IMR-90 (cell line): ENCODE results near the gene CCZ1B. TPM values are rescaled to one million over a fixed set of nuclear protein-coding genes. Genes with fewer than 3 reads are reported as not detected.
"Not testable (repeated sequence)": the region's sequence is repeated elsewhere in the genome, so short reads cannot be mapped to it uniquely, and the experiment has no call there.

Experiments used
- ATAC-seq: fragments of 200-7000 bp; cut with Tn5 transposase; 2 replicates; pipeline ENCODE4 v1.9.1; 2020; ENCODE audit warnings: low read depth, mild to moderate bottlenecking, moderate library complexity
- BruUV-seq: library from RNA; stranded (reverse); fragments of 400-500 nt; replicated peaks from 2 replicates; lab custom pipeline; 2021; lab: Mats Ljungman, UMichigan
- CTCF ChIA-PET: fragments of 300-600 bp; formaldehyde crosslinking; extraction: SDS; loops from one replicate; lab custom pipeline; 2021; ENCODE audit warnings: antibody characterized with exemption; lab: Yijun Ruan, JAX
- POLR2A ChIA-PET: fragments of 300-600 bp; sonication (Branson Sonifier 250); formaldehyde crosslinking; loops from one replicate; lab custom pipeline; 2022; ENCODE audit warnings: antibody characterized with exemption; ENCODE audit not compliant: unreplicated experiment; lab: Charles Lee
- DNase-seq: peaks from one replicate; pipeline ENCODE4 v3.0.0; 2013
- H2AFZ ChIP-seq: replicated peaks from 2 replicates; pipeline ENCODE3; 2013; ENCODE audit warnings: low read length, mild to moderate bottlenecking; ENCODE audit not compliant: poor library complexity
- H2AK5ac ChIP-seq: 2 replicates; pipeline ENCODE4 v1.6.1; 2013; ENCODE audit warnings: low read depth, low read length, inconsistent platforms
- H2AK9ac ChIP-seq: replicated peaks from 2 replicates; pipeline ENCODE3; 2013; ENCODE audit warnings: mild to moderate bottlenecking, low read depth, low read length, moderate library complexity; ENCODE audit not compliant: poor library complexity
- H2BK120ac ChIP-seq: 2 replicates; pipeline ENCODE4 v1.6.1; 2013; ENCODE audit warnings: low read depth, low read length, inconsistent platforms
- H2BK15ac ChIP-seq: 3 replicates; pipeline ENCODE4 v1.6.1; 2013; ENCODE audit warnings: low read depth, low read length, inconsistent platforms
- H2BK20ac ChIP-seq: 2 replicates; pipeline ENCODE4 v1.6.1; 2013; ENCODE audit warnings: low read depth, mild to moderate bottlenecking, inconsistent platforms, low read length, moderate library complexity
- H2BK5ac ChIP-seq: 2 replicates; pipeline ENCODE4 v1.6.1; 2013; ENCODE audit warnings: mild to moderate bottlenecking, low read depth, low read length, inconsistent platforms; ENCODE audit not compliant: poor library complexity, severe bottlenecking
- H3K14ac ChIP-seq: replicated peaks from 2 replicates; pipeline ENCODE4 v1.6.1; 2013; ENCODE audit warnings: low read depth, low read length, inconsistent platforms
- H3K18ac ChIP-seq: 2 replicates; pipeline ENCODE4 v1.6.1; 2013; ENCODE audit warnings: low read depth, low read length, control low read depth
- H3K23ac ChIP-seq: 2 replicates; pipeline ENCODE4 v1.6.1; 2013; ENCODE audit warnings: low read depth, low read length, inconsistent platforms
- H3K27ac ChIP-seq: 2 replicates; pipeline ENCODE4 v1.5.1; 2013; ENCODE audit warnings: mild to moderate bottlenecking, control low read depth, low read length; ENCODE audit not compliant: insufficient read depth
- H3K27me3 ChIP-seq: 2 replicates; pipeline ENCODE4 v1.6.1; 2013; ENCODE audit warnings: low read length; ENCODE audit not compliant: control insufficient read depth, insufficient read depth
- H3K36me3 ChIP-seq: 2 replicates; pipeline ENCODE4 v1.6.1; 2013; ENCODE audit warnings: low read length, mixed read lengths; ENCODE audit not compliant: control insufficient read depth, insufficient read depth
- H3K4ac ChIP-seq: 2 replicates; pipeline ENCODE4 v1.6.1; 2013; ENCODE audit warnings: low read depth, low read length, inconsistent platforms
- H3K4me1 ChIP-seq: 2 replicates; pipeline ENCODE4 v1.6.1; 2013; ENCODE audit warnings: low read length, mixed read lengths; ENCODE audit not compliant: control insufficient read depth, insufficient read depth
- H3K4me2 ChIP-seq: 2 replicates; pipeline ENCODE4 v1.6.1; 2013; ENCODE audit warnings: low read depth, mild to moderate bottlenecking, control low read depth, low read length, moderate library complexity
- H3K4me3 ChIP-seq: 2 replicates; pipeline ENCODE4 v1.5.1; 2013; ENCODE audit warnings: low read depth, mild to moderate bottlenecking, control low read depth, low read length, moderate library complexity; ENCODE audit not compliant: insufficient read depth
- H3K56ac ChIP-seq: 2 replicates; pipeline ENCODE4 v1.6.1; 2013; ENCODE audit warnings: low read length, inconsistent platforms; ENCODE audit not compliant: insufficient read depth; ENCODE audit errors: extremely low read depth
- H3K79me1 ChIP-seq, 2 experiments: 2 replicates each; pipeline ENCODE4 v1.6.1; 2013; ENCODE audit warnings: low read length in 2 of 2, inconsistent platforms in 1 of 2, low read depth in 1 of 2
- H3K9ac ChIP-seq: 2 replicates; pipeline ENCODE4 v1.6.1; 2013; ENCODE audit warnings: low read depth, low read length, control low read depth
- H3K9me1 ChIP-seq: 2 replicates; pipeline ENCODE4 v1.6.1; 2013; ENCODE audit warnings: low read length, inconsistent platforms; ENCODE audit not compliant: insufficient read depth
- H3K9me3 ChIP-seq: 2 replicates; pipeline ENCODE4 v1.6.1; 2013; ENCODE audit warnings: low read length; ENCODE audit not compliant: control insufficient read depth, insufficient read depth
- H4K20me1 ChIP-seq: 2 replicates; pipeline ENCODE4 v1.6.1; 2013; ENCODE audit warnings: low read length, inconsistent platforms; ENCODE audit not compliant: insufficient read depth
- H4K5ac ChIP-seq: 2 replicates; pipeline ENCODE4 v1.6.1; 2013; ENCODE audit warnings: mild to moderate bottlenecking, low read depth, low read length, control low read depth
- H4K8ac ChIP-seq, 2 experiments: 2 replicates each; pipeline ENCODE4 v1.6.1; 2013; ENCODE audit warnings: low read depth in 2 of 2, low read length in 2 of 2, control low read depth in 1 of 2, inconsistent platforms in 1 of 2
- H4K91ac ChIP-seq: 2 replicates; pipeline ENCODE4 v1.6.1; 2013; ENCODE audit warnings: low read depth, low read length, inconsistent platforms; ENCODE audit not compliant: insufficient read depth
- WGBS, 2 experiments: methylation state at CpG; one replicate each; pipeline versions ENCODE4 v1.1.5 to v1.1.7; 2013; ENCODE audit warnings: missing lambda C conversion rate in 2 of 2; ENCODE audit not compliant: insufficient read length in 1 of 2; ENCODE audit errors: extremely low coverage in 2 of 2; 5-methylcytosine and 5-hydroxymethylcytosine counted together
- dilution Hi-C: fragments of 300-500 bp; cut with HindIII; formaldehyde crosslinking; loops from one replicate; pipeline ENCODE4 v1.14.3; 2018; ENCODE audit warnings: low sequenced_read_pairs; ENCODE audit not compliant: unreplicated experiment
- in situ Hi-C: fragments of 300-500 bp; cut with MboI; formaldehyde crosslinking; loops from 3 replicates; pipeline ENCODE4 v1.14.3; 2019; ENCODE audit warnings: low sequenced_read_pairs, inconsistent platforms, mixed read lengths
- intact Hi-C: fragments of 100-400 bp; cut with micrococcal nuclease; formaldehyde crosslinking; loops from 2 replicates; pipeline ENCODE4 v1.10.0; 2022
- polyA plus RNA-seq, 3 experiments: library from polyadenylated mRNA; depleted of rRNA; stranded (reverse); fragments of >200 nt; gene quantifications; 2 replicates each; pipeline ENCODE4 v1.2.3, GENCODE V29; 2012; ENCODE audit warnings: low replicate concordance in 1 of 3
- total RNA-seq: library from RNA; depleted of rRNA; stranded (reverse); fragments of >200 nt; gene quantifications from 2 replicates; pipeline ENCODE4 v1.2.3, GENCODE V29; 2012

Gene CCZ1B
- total and polyA plus RNA-seq, 2 of the 4 experiments (the other 2 are of a cell fraction) = 25.5 to 41.0 TPM

DNA sequence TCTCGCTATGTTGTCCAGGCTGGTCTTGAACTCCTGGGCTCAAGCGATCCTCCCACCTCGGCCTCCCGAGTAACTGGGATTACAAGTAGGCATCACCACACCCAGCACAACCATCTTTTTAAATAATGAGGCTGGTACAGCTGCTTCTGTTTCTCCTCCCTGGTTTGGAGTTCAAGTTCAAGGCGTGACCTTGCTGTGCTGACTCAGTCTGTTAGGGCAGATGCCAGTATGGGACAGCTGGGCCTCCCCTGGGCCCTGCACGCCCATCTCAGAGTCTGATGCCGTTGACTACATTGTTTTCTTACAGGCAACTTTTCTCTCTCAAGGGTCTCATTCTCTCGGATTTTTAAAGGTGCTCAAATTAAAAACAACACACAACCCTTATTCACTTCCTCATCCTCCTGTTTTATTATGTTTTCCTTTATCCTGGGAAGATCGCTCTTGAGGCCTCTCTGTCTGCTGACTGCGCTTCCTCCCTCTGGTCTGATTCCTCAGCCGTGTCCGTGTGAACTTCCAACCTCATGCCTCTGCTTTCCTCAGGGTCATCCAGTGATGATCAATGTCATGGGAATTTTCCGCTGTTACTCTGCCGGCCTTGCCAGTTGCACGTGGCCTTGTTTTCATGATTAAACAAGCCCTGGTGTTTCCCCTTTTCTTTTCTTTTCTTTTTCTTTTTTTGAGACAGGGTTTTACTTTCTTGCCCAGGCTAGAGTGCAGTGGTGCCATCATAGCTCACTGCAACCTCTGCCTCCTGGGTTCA is 33.8 kb downstream of the CCZ1B start:
- H2BK20ac ChIP-seq, H3K18ac ChIP-seq, CTCF ChIA-PET, H2AFZ ChIP-seq, H4K20me1 ChIP-seq, H3K79me1 ChIP-seq, H3K36me3 ChIP-seq, H3K14ac ChIP-seq, H4K5ac ChIP-seq, H4K8ac ChIP-seq, H3K9ac ChIP-seq, H2BK120ac ChIP-seq, H2BK5ac ChIP-seq, intact Hi-C loops, H3K27ac ChIP-seq, H2AK9ac ChIP-seq, POLR2A ChIA-PET, H4K91ac ChIP-seq, H3K4me3 ChIP-seq, H2BK15ac ChIP-seq, H3K27me3 ChIP-seq, BruUV-seq, H3K4ac ChIP-seq, H3K9me3 ChIP-seq, in situ Hi-C loops, H3K56ac ChIP-seq, H3K9me1 ChIP-seq, H3K4me2 ChIP-seq, H3K23ac ChIP-seq, H2AK5ac ChIP-seq, H3K4me1 ChIP-seq, dilution Hi-C loops: not testable (repeated sequence)
- ATAC-seq (peak; percentile 82), DNase-seq (peak; percentile 39)
- WGBS, 2 experiments = 100% methylated on average over 2 of the region's 15 CpGs; no CpG with 5 or more reads in 1 of the 2 experiments

DNA sequence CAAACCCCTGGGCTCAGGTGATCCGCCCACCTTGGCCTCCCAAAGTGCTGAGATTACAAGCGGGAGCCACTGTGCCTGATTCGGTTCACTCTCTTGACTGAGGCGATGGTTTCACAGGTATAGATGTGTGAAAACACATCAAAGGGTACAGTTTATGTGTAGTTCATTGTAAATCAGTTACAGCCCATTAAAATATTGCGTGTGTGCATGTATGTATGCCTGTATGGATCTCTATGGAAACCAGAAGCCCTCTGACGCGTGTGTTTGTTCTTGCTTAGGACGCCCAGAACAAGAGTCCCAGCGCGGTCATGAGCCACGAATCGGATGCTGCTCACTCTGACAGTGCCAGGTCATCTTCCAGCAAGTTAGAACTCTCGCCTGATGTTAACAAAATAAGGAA is 36.7 kb downstream of the CCZ1B start:
- H2BK15ac ChIP-seq, in situ Hi-C loops, H3K14ac ChIP-seq, H3K4ac ChIP-seq, H3K9ac ChIP-seq, H2BK5ac ChIP-seq, H3K56ac ChIP-seq, H3K79me1 ChIP-seq, H4K91ac ChIP-seq, CTCF ChIA-PET, BruUV-seq, DNase-seq, ATAC-seq, H2BK120ac ChIP-seq, H3K23ac ChIP-seq, H3K9me1 ChIP-seq, intact Hi-C loops, H3K18ac ChIP-seq, H3K9me3 ChIP-seq, H3K36me3 ChIP-seq, H3K4me2 ChIP-seq, H3K4me1 ChIP-seq, H2AK9ac ChIP-seq, POLR2A ChIA-PET, H3K4me3 ChIP-seq, H3K27ac ChIP-seq, H4K5ac ChIP-seq, H2AK5ac ChIP-seq, H2AFZ ChIP-seq, H4K20me1 ChIP-seq, H4K8ac ChIP-seq, H3K27me3 ChIP-seq, H2BK20ac ChIP-seq, dilution Hi-C loops: not testable (repeated sequence)
- no CpG with 5 or more reads among the region's 13 CpGs for WGBS, 2 experiments
